ENCODE results near the gene NUAK2. TPM values are rescaled to one million over a fixed set of nuclear protein-coding genes. Genes with fewer than 3 reads are reported as not detected.

The NUAK2 gene
- total and polyA plus RNA-seq, 4 donors = 4.2 to 14.1 (median 9.2) TPM

GRCh38 chr1:205353612-205354011 is 32.1 kb upstream of the NUAK2 start:
- H3K9me3 ChIP-seq (ENCODE audit: control insufficient read depth in 4 of 4, insufficient read depth in 3 of 4, low read length in 3 of 4) = no peaks in the 10 kb centered on the region
- ATAC-seq (ENCODE audit: insufficient read depth, low FRiP score) = no peak
- WGBS, 2 donors = 72 to 80% methylated on average over 6 of the region's 6 CpGs

GRCh38 chr1:205353191-205353590 is 31.6 kb upstream of the NUAK2 start:
- H3K4me3 ChIP-seq = no peak overlapping the region
- ATAC-seq (ENCODE audit: insufficient read depth, low FRiP score) = no peak
- no peaks in the 10 kb centered on the region for H3K36me3 ChIP-seq (ENCODE audit: control insufficient read depth in 4 of 4, insufficient read depth in 4 of 4, low read length in 4 of 4)
- H3K4me1 ChIP-seq (ENCODE audit: control insufficient read depth in 5 of 5, insufficient read depth in 5 of 5, low read length in 5 of 5) = peaks cover 0 to 13% (median 9%) of the 10 kb centered on the region in 5 donors
- H3K9ac ChIP-seq (ENCODE audit: insufficient read depth in 1 of 2, low read length in 2 of 2) = no peak overlapping the region
- H3K27ac ChIP-seq (ENCODE audit: low read depth in 1 of 2, low read length in 1 of 2) = no peak overlapping the region
- no peaks in the 10 kb centered on the region for H3K27me3 ChIP-seq (ENCODE audit: control insufficient read depth in 3 of 3, insufficient read depth in 3 of 3, low read length in 2 of 3)
- no peak for TF ChIP-seq CTCF (IDR thresholded peaks at IDR 0.05; ENCODE audit: control extremely low read depth, extremely low read depth)
- no peaks in the 10 kb centered on the region for H3K9me3 ChIP-seq (ENCODE audit: control insufficient read depth in 4 of 4, insufficient read depth in 3 of 4, low read length in 3 of 4)
- no peak for DNase-seq
- WGBS, 2 donors = 84 to 89% methylated on average over 4 of the region's 4 CpGs

More at GRCh38 chr1:205353612-205354011, 32.1 kb upstream of the NUAK2 start:
- Histone ChIP-seq H3K36me3 (ENCODE audit: control insufficient read depth in 4 of 4, insufficient read depth in 4 of 4, low read length in 4 of 4) (no peaks in the 10 kb centered on the region), H3K27ac (ENCODE audit: low read depth in 1 of 2, low read length in 1 of 2) (no peak overlapping the region), H3K4me3 (no peak overlapping the region), H3K4me1 (ENCODE audit: control insufficient read depth in 5 of 5, insufficient read depth in 5 of 5, low read length in 5 of 5) (peaks cover 0 to 13% (median 9%) of the 10 kb centered on the region in 5 donors), H3K27me3 (ENCODE audit: control insufficient read depth in 3 of 3, insufficient read depth in 3 of 3, low read length in 2 of 3) (no peaks in the 10 kb centered on the region), H3K9ac (ENCODE audit: insufficient read depth in 1 of 2, low read length in 2 of 2) (no peak overlapping the region)
- TF ChIP-seq CTCF (IDR thresholded peaks at IDR 0.05; ENCODE audit: control extremely low read depth, extremely low read depth) = no peak
- DNase-seq = no peak

- Histone ChIP-seq H3K27me3 (ENCODE audit: control insufficient read depth in 3 of 3, insufficient read depth in 3 of 3, low read length in 2 of 3) (peaks cover 0 to 2% (median under 1%) of the 10 kb centered on the region in 3 donors), H3K27ac (ENCODE audit: low read depth in 1 of 2, low read length in 1 of 2) (no peak overlapping the region), H3K9me3 (ENCODE audit: control insufficient read depth in 4 of 4, insufficient read depth in 3 of 4, low read length in 3 of 4) (no peaks in the 10 kb centered on the region), H3K4me1 (ENCODE audit: control insufficient read depth in 5 of 5, insufficient read depth in 5 of 5, low read length in 5 of 5) (peaks cover 0 to 11% (median 7%) of the 10 kb centered on the region in 5 donors), H3K36me3 (ENCODE audit: control insufficient read depth in 4 of 4, insufficient read depth in 4 of 4, low read length in 4 of 4) (no peaks in the 10 kb centered on the region), H3K9ac (ENCODE audit: insufficient read depth in 1 of 2, low read length in 2 of 2) (no peak overlapping the region), H3K4me3 (no peak overlapping the region)
- 90 to 94% methylated on average over 11 of the region's 11 CpGs for WGBS, 2 donors
- ATAC-seq (ENCODE audit: insufficient read depth, low FRiP score) (no peak), DNase-seq (no peak)
- TF ChIP-seq CTCF (IDR thresholded peaks at IDR 0.05; ENCODE audit: control extremely low read depth, extremely low read depth) = no peak
Observed at GRCh38 chr1:205351984-205352713, 30.6 kb upstream of the NUAK2 start.
